ENCODE data around the gene HYAL1. TPM values are rescaled to one million over a fixed set of nuclear protein-coding genes. Genes with fewer than 3 reads are reported as not detected.

The HYAL1 gene
- total and polyA plus RNA-seq, 2 experiments from 2014 or later = 0.20 TPM; not detected in 1

GRCh38 chr3:50326182-50326541 is 22.8 kb upstream of the HYAL1 start:
- Histone ChIP-seq H3K9me2 (ENCODE audit: insufficient read depth) (no peaks in the 10 kb centered on the region), H3K4me3 (no peak overlapping the region), H3K4me1 (ENCODE audit: insufficient read depth) (peaks cover 21% of the 10 kb centered on the region), H3K79me2 (ENCODE audit: insufficient read depth) (peaks cover 27% of the 10 kb centered on the region), H3K27me3 (replicated peaks; ENCODE audit: insufficient read depth) (no peaks in the 10 kb centered on the region), H3K9ac (no peak overlapping the region; the same call in 1 of the 2 replicates), H4K20me1 (ENCODE audit: insufficient read depth) (no peaks in the 10 kb centered on the region), H3K27ac (no peak overlapping the region), H3K36me3 (ENCODE audit: low read depth) (peaks cover 21% of the 10 kb centered on the region), H2AFZ (no peak overlapping the region), H3F3A (ENCODE audit: insufficient read depth) (peaks cover 29% of the 10 kb centered on the region), H3K9me3 (ENCODE audit: low read depth) (no peaks in the 10 kb centered on the region), H3K4me2 (ENCODE audit: unreplicated experiment) (no peak overlapping the region)
- WGBS, 2 experiments (ENCODE audit: low coverage in 1 of 2, low lambda C conversion rate in 2 of 2, missing lambda C conversion rate in 2 of 2) = 96 to 99% methylated on average over 8 of the region's 8 CpGs
- DNase-seq = no peak
- TF ChIP-seq EZH2 (IDR thresholded peaks at IDR 0.05; ENCODE audit: insufficient read depth, poor library complexity, severe bottlenecking) = no peak
- no peak for TF ChIP-seq EZH2phosphoT487 (IDR thresholded peaks at IDR 0.05; ENCODE audit: insufficient read depth, low read depth)
- in situ Hi-C loops (cut with MboI) = no loop called here

- Histone ChIP-seq H3K27me3 (replicated peaks; ENCODE audit: insufficient read depth) (no peaks in the 10 kb centered on the region), H3K4me3 (no peak overlapping the region), H3K9ac (no peak overlapping the region), H3K9me2 (ENCODE audit: insufficient read depth) (no peaks in the 10 kb centered on the region), H3K36me3 (ENCODE audit: low read depth) (peaks cover 16% of the 10 kb centered on the region), H3F3A (ENCODE audit: insufficient read depth) (peaks cover 24% of the 10 kb centered on the region), H3K4me2 (ENCODE audit: unreplicated experiment) (no peak overlapping the region), H3K9me3 (ENCODE audit: low read depth) (no peaks in the 10 kb centered on the region), H3K4me1 (ENCODE audit: insufficient read depth) (peaks cover 21% of the 10 kb centered on the region), H2AFZ (no peak overlapping the region), H3K27ac (no peak overlapping the region), H3K79me2 (ENCODE audit: insufficient read depth) (peaks cover 22% of the 10 kb centered on the region), H4K20me1 (ENCODE audit: insufficient read depth) (no peaks in the 10 kb centered on the region)
- 76 to 87% methylated on average over 11 of the region's 11 CpGs for WGBS, 2 experiments (ENCODE audit: low coverage in 1 of 2, low lambda C conversion rate in 2 of 2, missing lambda C conversion rate in 2 of 2)
- DNase-seq = no peak
- TF ChIP-seq EZH2phosphoT487 (IDR thresholded peaks at IDR 0.05; ENCODE audit: insufficient read depth, low read depth) = no peak
- no peak for TF ChIP-seq EZH2 (IDR thresholded peaks at IDR 0.05; ENCODE audit: insufficient read depth, poor library complexity, severe bottlenecking)
- in situ Hi-C loops (cut with MboI) = no loop called here
Measured at GRCh38 chr3:50325497-50326181, 22.3 kb upstream of the HYAL1 start.

- no peak for TF ChIP-seq EZH2phosphoT487 (IDR thresholded peaks at IDR 0.05; ENCODE audit: insufficient read depth, low read depth)
- no peak for TF ChIP-seq EZH2 (IDR thresholded peaks at IDR 0.05; ENCODE audit: insufficient read depth, poor library complexity, severe bottlenecking)
- Histone ChIP-seq H3K27ac (no peak overlapping the region), H4K20me1 (ENCODE audit: insufficient read depth) (no peaks in the 10 kb centered on the region), H3F3A (ENCODE audit: insufficient read depth) (peaks cover 19% of the 10 kb centered on the region), H3K9me3 (ENCODE audit: low read depth) (no peaks in the 10 kb centered on the region), H3K9ac (no peak overlapping the region), H3K4me1 (ENCODE audit: insufficient read depth) (peaks cover 24% of the 10 kb centered on the region), H3K9me2 (ENCODE audit: insufficient read depth) (no peaks in the 10 kb centered on the region), H3K27me3 (replicated peaks; ENCODE audit: insufficient read depth) (no peaks in the 10 kb centered on the region), H3K4me2 (ENCODE audit: unreplicated experiment) (no peak overlapping the region), H3K4me3 (no peak overlapping the region), H3K36me3 (ENCODE audit: low read depth) (peaks cover 10% of the 10 kb centered on the region), H3K79me2 (ENCODE audit: insufficient read depth) (peaks cover 25% of the 10 kb centered on the region), H2AFZ (no peak overlapping the region)
- in situ Hi-C loops (cut with MboI) = no loop called here
- DNase-seq = no peak
- 58% methylated on average over 2 of the region's 2 CpGs; no CpG with 5 or more reads in 1 of the 2 experiments for WGBS, 2 experiments (ENCODE audit: low coverage in 1 of 2, low lambda C conversion rate in 2 of 2, missing lambda C conversion rate in 2 of 2)
Measured at GRCh38 chr3:50325113-50325480, 21.7 kb upstream of the HYAL1 start.

- Histone ChIP-seq H3F3A (ENCODE audit: insufficient read depth) (peaks cover 13% of the 10 kb centered on the region), H3K9ac (no peak overlapping the region), H3K4me3 (no peak overlapping the region), H3K79me2 (ENCODE audit: insufficient read depth) (peaks cover 30% of the 10 kb centered on the region), H3K36me3 (ENCODE audit: low read depth) (peaks cover 5% of the 10 kb centered on the region), H3K4me1 (ENCODE audit: insufficient read depth) (peaks cover 26% of the 10 kb centered on the region), H3K4me2 (ENCODE audit: unreplicated experiment) (no peak overlapping the region), H4K20me1 (ENCODE audit: insufficient read depth) (no peaks in the 10 kb centered on the region), H3K9me3 (ENCODE audit: low read depth) (no peaks in the 10 kb centered on the region), H3K27ac (no peak overlapping the region), H3K27me3 (replicated peaks; ENCODE audit: insufficient read depth) (no peaks in the 10 kb centered on the region), H3K9me2 (ENCODE audit: insufficient read depth) (no peaks in the 10 kb centered on the region), H2AFZ (no peak overlapping the region)
- in situ Hi-C loops (cut with MboI) = no loop called here
- no peak for TF ChIP-seq EZH2 (IDR thresholded peaks at IDR 0.05; ENCODE audit: insufficient read depth, poor library complexity, severe bottlenecking)
- TF ChIP-seq EZH2phosphoT487 (IDR thresholded peaks at IDR 0.05; ENCODE audit: insufficient read depth, low read depth) = no peak
- 50% methylated on average over 4 of the region's 4 CpGs for WGBS, 2 experiments (ENCODE audit: low coverage in 1 of 2, low lambda C conversion rate in 2 of 2, missing lambda C conversion rate in 2 of 2)
- DNase-seq = peak; percentile 75
Measured at GRCh38 chr3:50324351-50325112, 21.2 kb upstream of the HYAL1 start.

All from GM23248 (cell line).